ENCODE data around the gene TTLL8.

GRCh38 chr22:50078761-50079160 lies 20.7 kb upstream of the TTLL8 start:
- TF ChIP-seq CBX2 (IDR thresholded peaks at IDR 0.05; ENCODE audit: borderline replicate concordance, low read depth) (no peak), POLR2A (IDR thresholded peaks at IDR 0.05; ENCODE audit: low read length) (no peak)

Measured in A549 (cell line).